HepG2 (cell line): ENCODE data around the gene PLG. TPM values are rescaled to one million over a fixed set of nuclear protein-coding genes. Genes with fewer than 3 reads are reported as not detected.

Experiments
- ATAC-seq: fragments of 200-7000 bp; cut with Tn5 transposase; 3 replicates; pipeline ENCODE4 v1.9.1; 2020; ENCODE audit warnings: mild to moderate bottlenecking, moderate library complexity
- BruUV-seq: library from RNA; stranded (reverse); fragments of 400-500 nt; replicated peaks from 2 replicates; lab custom pipeline; 2021; lab: Mats Ljungman, UMichigan
- CTCF ChIA-PET: fragments of 300-600 bp; formaldehyde crosslinking; extraction: SDS; loops from one replicate; lab custom pipeline; 2021; ENCODE audit warnings: low total read pairs, inconsistent platforms, low intra/inter-chr PET ratio; lab: Yijun Ruan, JAX
- POLR2A ChIA-PET: fragments of 350-600 bp; sonication (Branson Sonifier 250); formaldehyde crosslinking; loops from one replicate; lab custom pipeline; 2020; ENCODE audit warnings: antibody characterized with exemption, inconsistent platforms; lab: Yijun Ruan, JAX
- DNase-seq: peaks from one replicate; pipeline ENCODE4 v3.0.0-alpha.2; 2015; ENCODE audit warnings: low spot score
- FAIRE-seq: peaks from 3 replicates; lab custom pipeline; 2011; peaks lifted over from hg19 to GRCh38; lab: Jason Lieb, UNC
- H2AFZ ChIP-seq: one replicate; pipeline ENCODE4 v1.6.1; 2011; ENCODE audit warnings: low read length, inconsistent platforms
- H3K27ac ChIP-seq: fragments of 300-600 bp; 3 replicates; pipeline ENCODE4 v1.8.0; 2011; ENCODE audit warnings: mixed run types, mild to moderate bottlenecking, mixed read lengths, low read length, inconsistent platforms; ENCODE audit not compliant: insufficient read depth; ENCODE audit errors: extremely low read length
- H3K27me3 ChIP-seq, 2 experiments: fragments of 200-600 bp in 1 of 2; 2 replicates in 1 of 2; 3 replicates in 1 of 2; pipeline versions ENCODE4 v1.6.0 to v1.8.0; 2011; ENCODE audit warnings: low read length in 2 of 2, mild to moderate bottlenecking in 2 of 2, moderate library complexity in 2 of 2, inconsistent platforms in 1 of 2; ENCODE audit not compliant: insufficient read depth in 2 of 2, control insufficient read depth in 1 of 2
- H3K36me3 ChIP-seq, 2 experiments: fragments of 200-600 bp in 1 of 2; replicated peaks in 1 of 2; 2 replicates in 1 of 2; 3 replicates in 1 of 2; pipeline versions ENCODE4 v1.5.1 to v1.8.0; 2011; ENCODE audit warnings: low read length in 2 of 2, inconsistent platforms in 1 of 2; ENCODE audit not compliant: insufficient read depth in 2 of 2, control insufficient read depth in 1 of 2
- H3K4me1 ChIP-seq: 2 replicates; pipeline ENCODE4 v1.5.1; 2012; ENCODE audit warnings: low read length, inconsistent platforms; ENCODE audit not compliant: insufficient read depth
- H3K4me2 ChIP-seq: 2 replicates; pipeline ENCODE4 v1.6.0; 2011; ENCODE audit warnings: low read depth, low read length, inconsistent platforms
- H3K4me3 ChIP-seq, 3 experiments: fragments of 200-600 bp in 1 of 3; sonication (generic), shearing (Covaris generic) in 1 of 3; replicated peaks in 1 of 3; 2 replicates each; pipeline ENCODE4 v1.5.1; 2011 to 2016; ENCODE audit warnings: low read length in 3 of 3, inconsistent platforms in 2 of 3, low read depth in 2 of 3, mild to moderate bottlenecking in 2 of 3, control low read depth in 1 of 3, mixed read lengths in 1 of 3; ENCODE audit not compliant: insufficient read depth in 1 of 3
- H3K79me2 ChIP-seq: one replicate; pipeline ENCODE4 v1.6.1; 2011; ENCODE audit warnings: low read length, inconsistent platforms; ENCODE audit not compliant: insufficient read depth
- H3K9ac ChIP-seq: 2 replicates; pipeline ENCODE4 v1.6.0; 2011; ENCODE audit warnings: mild to moderate bottlenecking, low read depth, low read length, inconsistent platforms; ENCODE audit not compliant: insufficient read depth
- H3K9me3 ChIP-seq: 2 replicates; pipeline ENCODE4 v1.5.1; 2012; ENCODE audit warnings: mild to moderate bottlenecking, low read length
- H4K20me1 ChIP-seq: 2 replicates; pipeline ENCODE4 v1.6.0; 2011; ENCODE audit warnings: inconsistent platforms, mild to moderate bottlenecking, low read length, moderate library complexity; ENCODE audit not compliant: insufficient read depth
- CBX2 ChIP-seq, 2 experiments: fragments of 200-600 bp in 1 of 2; sonication (generic); formaldehyde crosslinking in 1 of 2; IDR thresholded peaks; 2 replicates each; pipeline versions ENCODE4 v1.7.0 to v1.8.1; 2018 to 2022; ENCODE audit warnings: low read depth in 2 of 2, low read length in 1 of 2, mild to moderate bottlenecking in 1 of 2, missing genetic modification reagents in 1 of 2
- GABPA ChIP-seq, 2 experiments: IDR thresholded peaks; 2 replicates each; pipeline ENCODE4 v1.6.1; 2011 to 2016; ENCODE audit warnings: low read depth in 2 of 2, low read length in 1 of 2, missing biosample characterization in 1 of 2, missing genetic modification characterization in 1 of 2
- HOXD1 ChIP-seq: sonication (generic); formaldehyde crosslinking; IDR thresholded peaks from 2 replicates; pipeline ENCODE4 v1.5.0; 2020; ENCODE audit warnings: missing genetic modification reagents
- KAT2B ChIP-seq: fragments of 150-350 bp; IDR thresholded peaks from 2 replicates; pipeline ENCODE4 v1.6.1; 2014; ENCODE audit warnings: low read depth, low read length, borderline replicate concordance
- MAFG ChIP-seq: sonication (generic); formaldehyde crosslinking; IDR thresholded peaks from 2 replicates; pipeline ENCODE4 v1.5.1; 2020; ENCODE audit warnings: mild to moderate bottlenecking, missing genetic modification reagents
- MZF1 ChIP-seq: sonication (generic); formaldehyde crosslinking; IDR thresholded peaks from 2 replicates; pipeline ENCODE4 v1.8.1; 2023; ENCODE audit warnings: mild to moderate bottlenecking, missing genetic modification reagents, borderline replicate concordance
- NBN ChIP-seq: fragments of 450-650 bp; conservative IDR thresholded peaks from 2 replicates; pipeline ENCODE4 v1.6.1; 2017
- NCOA1 ChIP-seq: sonication (generic); formaldehyde crosslinking; IDR thresholded peaks from 2 replicates; pipeline ENCODE4 v1.9.0; 2021; ENCODE audit warnings: missing genetic modification reagents
- POLR2G ChIP-seq: fragments of 200-400 bp; formaldehyde crosslinking; IDR thresholded peaks from 2 replicates; pipeline ENCODE4 v1.6.1; 2018; ENCODE audit warnings: mild to moderate bottlenecking, low read depth, low read length, moderate library complexity
- U2AF2 ChIP-seq: fragments of 200-400 bp; formaldehyde crosslinking; IDR thresholded peaks from 2 replicates; pipeline ENCODE4 v1.6.1; 2017; ENCODE audit warnings: low read depth, mild to moderate bottlenecking, low read length
- ZNF263 ChIP-seq: sonication (generic); formaldehyde crosslinking; IDR thresholded peaks from 2 replicates; pipeline ENCODE4 v1.4.0; 2020; ENCODE audit warnings: missing genetic modification reagents
- ZNF607 ChIP-seq: sonication (generic); formaldehyde crosslinking; IDR thresholded peaks from 2 replicates; pipeline ENCODE4 v1.5.1; 2020; ENCODE audit warnings: missing genetic modification reagents, mild to moderate bottlenecking, borderline replicate concordance
- WGBS: methylation state at CpG from one replicate; pipeline ENCODE4 v1.1.6; 2017; ENCODE audit warnings: low lambda C conversion rate; 5-methylcytosine and 5-hydroxymethylcytosine counted together
- in situ Hi-C: cut with HindIII; loops from 2 replicates; pipeline ENCODE4 v1.10.0; 2017; ENCODE audit warnings: low pct_unique_long_range_greater_than_20kb; ENCODE audit not compliant: extremely low pct_ligation_motif_present
- intact Hi-C: fragments of 100-400 bp; cut with micrococcal nuclease; formaldehyde crosslinking; loops from one replicate; pipeline ENCODE4 v1.10.0; 2022; ENCODE audit not compliant: unreplicated experiment
- polyA plus RNA-seq, 8 experiments: library from polyadenylated mRNA; depleted of rRNA in 3 of 8; stranded (reverse) in 7 of 8; unstranded in 1 of 8; fragments of >200 nt; fragmentation: Illumina TruSeq in 4 of 8; extraction: Trizol in 4 of 8; gene quantifications; 2 replicates each; pipeline versions ENCODE4 v1.2.1 to v1.2.3, GENCODE V29; 2011 to 2016; ENCODE audit warnings: low read depth in 4 of 8, missing spikeins in 1 of 8, mixed read lengths in 1 of 8; ENCODE audit not compliant: insufficient read depth in 1 of 8
- total RNA-seq, 5 experiments: library from RNA; depleted of rRNA; stranded (reverse); fragments of >200 nt; fragmentation: Illumina TruSeq; extraction: Trizol; gene quantifications; 2 replicates each; pipeline ENCODE4 v1.2.3, GENCODE V29; 2016; ENCODE audit warnings: low read depth in 1 of 5
- TF ChIP-seq, protein P1 (sequence below), 2 experiments: fragments of 450-650 bp in 1 of 2; sonication (generic) in 1 of 2; formaldehyde crosslinking in 1 of 2; IDR thresholded peaks; 2 replicates each; pipeline versions ENCODE4 v1.6.1 to v1.8.0; 2016 to 2022; ENCODE audit warnings: antibody characterized with exemption in 1 of 2, mild to moderate bottlenecking in 1 of 2, missing genetic modification reagents in 1 of 2

Gene PLG
- total and polyA plus RNA-seq, 2 of the 13 experiments (the other 11 are each of a cell fraction or from before 2014, with no cell fraction given) = 1.7 to 10.7 TPM

- no TSS peak for BruUV-seq
- 71% methylated on average over 5 of the region's 5 CpGs for WGBS
- intact Hi-C loops (no loop called here), in situ Hi-C loops (loop anchor here (25.0 kb wide), 1 partner anchor 624 kb away; no protein-coding TSS in a partner anchor)
- H3K4me1 ChIP-seq = no peaks in the 10 kb centered on the region
- ChIA-PET POLR2A (no interaction called here), CTCF (no interaction called here)
- H3K27ac ChIP-seq = no peak overlapping the region
- no peaks in the 10 kb centered on the region for H4K20me1 ChIP-seq
- no peak for DNase-seq
- H3K9me3 ChIP-seq = no peaks in the 10 kb centered on the region
- no peak for FAIRE-seq
- no peak for ATAC-seq
- no peaks in the 10 kb centered on the region for H3K36me3 ChIP-seq
- no peak overlapping the region for H3K4me3 ChIP-seq
- H3K79me2 ChIP-seq = no peaks in the 10 kb centered on the region
- no peak overlapping the region for H3K9ac ChIP-seq
- no peak overlapping the region for H2AFZ ChIP-seq
- no peak overlapping the region for H3K4me2 ChIP-seq
- no peaks in the 10 kb centered on the region for H3K27me3 ChIP-seq
- no peak for TF ChIP-seq ZNF263
- no peak for TF ChIP-seq CBX2 (IDR thresholded peaks at IDR 0.05; ENCODE audit: low read depth, low read length)
- no peak for TF ChIP-seq CBX2 (CRISPR knock-in tag; IDR thresholded peaks at IDR 0.05; ENCODE audit: low read depth)
- no peak for TF ChIP-seq NCOA1 (CRISPR knock-in tag)
- TF ChIP-seq HOXD1 (CRISPR knock-in tag) = no peak
- TF ChIP-seq ZNF607 (CRISPR knock-in tag) = no peak
- no peak for TF ChIP-seq MZF1
- TF ChIP-seq KAT2B = no peak
- no peak for TF ChIP-seq GABPA (IDR thresholded peaks at IDR 0.05; ENCODE audit: low read depth, low read length)
- no peak for TF ChIP-seq GABPA (CRISPR knock-in tag; IDR thresholded peaks at IDR 0.05; ENCODE audit: low read depth)
- TF ChIP-seq POLR2G = no peak
- TF ChIP-seq, protein P1, sequence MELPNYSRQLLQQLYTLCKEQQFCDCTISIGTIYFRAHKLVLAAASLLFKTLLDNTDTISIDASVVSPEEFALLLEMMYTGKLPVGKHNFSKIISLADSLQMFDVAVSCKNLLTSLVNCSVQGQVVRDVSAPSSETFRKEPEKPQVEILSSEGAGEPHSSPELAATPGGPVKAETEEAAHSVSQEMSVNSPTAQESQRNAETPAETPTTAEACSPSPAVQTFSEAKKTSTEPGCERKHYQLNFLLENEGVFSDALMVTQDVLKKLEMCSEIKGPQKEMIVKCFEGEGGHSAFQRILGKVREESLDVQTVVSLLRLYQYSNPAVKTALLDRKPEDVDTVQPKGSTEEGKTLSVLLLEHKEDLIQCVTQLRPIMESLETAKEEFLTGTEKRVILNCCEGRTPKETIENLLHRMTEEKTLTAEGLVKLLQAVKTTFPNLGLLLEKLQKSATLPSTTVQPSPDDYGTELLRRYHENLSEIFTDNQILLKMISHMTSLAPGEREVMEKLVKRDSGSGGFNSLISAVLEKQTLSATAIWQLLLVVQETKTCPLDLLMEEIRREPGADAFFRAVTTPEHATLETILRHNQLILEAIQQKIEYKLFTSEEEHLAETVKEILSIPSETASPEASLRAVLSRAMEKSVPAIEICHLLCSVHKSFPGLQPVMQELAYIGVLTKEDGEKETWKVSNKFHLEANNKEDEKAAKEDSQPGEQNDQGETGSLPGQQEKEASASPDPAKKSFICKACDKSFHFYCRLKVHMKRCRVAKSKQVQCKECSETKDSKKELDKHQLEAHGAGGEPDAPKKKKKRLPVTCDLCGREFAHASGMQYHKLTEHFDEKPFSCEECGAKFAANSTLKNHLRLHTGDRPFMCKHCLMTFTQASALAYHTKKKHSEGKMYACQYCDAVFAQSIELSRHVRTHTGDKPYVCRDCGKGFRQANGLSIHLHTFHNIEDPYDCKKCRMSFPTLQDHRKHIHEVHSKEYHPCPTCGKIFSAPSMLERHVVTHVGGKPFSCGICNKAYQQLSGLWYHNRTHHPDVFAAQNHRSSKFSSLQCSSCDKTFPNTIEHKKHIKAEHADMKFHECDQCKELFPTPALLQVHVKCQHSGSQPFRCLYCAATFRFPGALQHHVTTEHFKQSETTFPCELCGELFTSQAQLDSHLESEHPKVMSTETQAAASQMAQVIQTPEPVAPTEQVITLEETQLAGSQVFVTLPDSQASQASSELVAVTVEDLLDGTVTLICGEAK (IDR thresholded peaks at IDR 0.05) = no peak
- TF ChIP-seq, protein P1 (CRISPR knock-in tag; IDR thresholded peaks at IDR 0.05) = no peak
- no peak for TF ChIP-seq MAFG (CRISPR knock-in tag)
- no peak for TF ChIP-seq U2AF2
- no peak for TF ChIP-seq NBN
Measured at GRCh38 chr6:160737934-160738333, 35.9 kb downstream of the PLG start.
